Neural cell (in vitro differentiated cells): ENCODE results near the gene ZCWPW2.

Source experiments
- CTCF ChIP-seq: fragments of 450-650 bp; IDR thresholded peaks from 2 replicates; pipeline ENCODE4 v1.5.1; 2014; ENCODE audit warnings: antibody characterized with exemption, mild to moderate bottlenecking, moderate library complexity; ENCODE audit not compliant: poor library complexity, severe bottlenecking
- EP300 ChIP-seq: fragments of 450-650 bp; conservative IDR thresholded peaks from 2 replicates; pipeline ENCODE4 v1.6.1; 2014; ENCODE audit warnings: antibody characterized with exemption, mild to moderate bottlenecking, moderate library complexity; ENCODE audit not compliant: poor library complexity, severe bottlenecking
- REST ChIP-seq: IDR thresholded peaks from 2 replicates; pipeline ENCODE4 v1.6.1; 2012; ENCODE audit warnings: borderline replicate concordance

- TF ChIP-seq REST (no peak), EP300 (no peak), CTCF (no peak)
Measured at GRCh38 chr3:28299705-28300104, 48.8 kb upstream of the ZCWPW2 start.
